Mesodermal cell (in vitro differentiated cells): ENCODE measurements around the gene RGPD3.
"Not testable (repeated sequence)": the region's sequence is repeated elsewhere in the genome, so short reads cannot be mapped to it uniquely, and the experiment has no call there.

Experiments used
- H3K27ac ChIP-seq: 2 replicates; pipeline ENCODE4 v1.7.0; 2013; ENCODE audit warnings: mild to moderate bottlenecking, low read depth, low read length, moderate library complexity; ENCODE audit not compliant: severe bottlenecking
- H3K36me3 ChIP-seq: 2 replicates; pipeline ENCODE4 v1.7.1; 2013; ENCODE audit warnings: mild to moderate bottlenecking, low read length, moderate library complexity; ENCODE audit not compliant: control insufficient read depth, insufficient read depth
- H3K4me1 ChIP-seq: one replicate; pipeline ENCODE4 v1.7.1; 2013; ENCODE audit warnings: mild to moderate bottlenecking, low read length; ENCODE audit not compliant: insufficient read depth, control insufficient read depth, poor library complexity, severe bottlenecking
- H3K4me3 ChIP-seq: 2 replicates; pipeline ENCODE4 v1.7.0; 2013; ENCODE audit warnings: low read length, control low read depth, mild to moderate bottlenecking; ENCODE audit not compliant: insufficient read depth, poor library complexity, severe bottlenecking; ENCODE audit errors: extremely low read depth
- H3K9me3 ChIP-seq: 2 replicates; pipeline ENCODE4 v1.7.1; 2013; ENCODE audit warnings: mild to moderate bottlenecking, low read length, moderate library complexity; ENCODE audit not compliant: control insufficient read depth
- WGBS, 2 experiments: methylation state at CpG; one replicate each; pipeline ENCODE4 v1.1.5; 2013; ENCODE audit warnings: missing lambda C conversion rate in 2 of 2; ENCODE audit not compliant: insufficient coverage in 2 of 2; 5-methylcytosine and 5-hydroxymethylcytosine counted together

Gene RGPD3

GRCh38 chr2:106369182-106369581, 99.0 kb downstream of the RGPD3 start:
- H3K27ac ChIP-seq, H3K9me3 ChIP-seq, H3K4me1 ChIP-seq, H3K4me3 ChIP-seq, H3K36me3 ChIP-seq: not testable (repeated sequence)
- 100% methylated on average over 1 of the region's 3 CpGs; no CpG with 5 or more reads in 1 of the 2 experiments for WGBS, 2 experiments

- no peaks in the 10 kb centered on the region for H3K4me1 ChIP-seq
- H3K27ac ChIP-seq: no peak overlapping the region
- 81 to 89% methylated on average over 6 of the region's 12 CpGs for WGBS, 2 experiments
- no peak overlapping the region for H3K4me3 ChIP-seq
- H3K9me3 ChIP-seq: no peaks in the 10 kb centered on the region
- no peaks in the 10 kb centered on the region for H3K36me3 ChIP-seq
Measured at GRCh38 chr2:106366204-106366885, 101.9 kb downstream of the RGPD3 start.

GRCh38 chr2:106363791-106364190, 104.4 kb downstream of the RGPD3 start:
- Histone ChIP-seq H3K4me1 (no peaks in the 10 kb centered on the region), H3K4me3 (no peak overlapping the region), H3K9me3 (no peaks in the 10 kb centered on the region), H3K27ac (no peak overlapping the region), H3K36me3 (no peaks in the 10 kb centered on the region)
- WGBS, 2 experiments: 100% methylated on average over 2 of the region's 2 CpGs; no CpG with 5 or more reads in 1 of the 2 experiments

- H3K4me1 ChIP-seq: no peaks in the 10 kb centered on the region
- no peak overlapping the region for H3K4me3 ChIP-seq
- H3K27ac ChIP-seq: no peak overlapping the region
- no peaks in the 10 kb centered on the region for H3K9me3 ChIP-seq
- H3K36me3 ChIP-seq: no peaks in the 10 kb centered on the region
- WGBS, 2 experiments: 0% methylated on average over 1 of the region's 1 CpG; no CpG with 5 or more reads in 1 of the 2 experiments
Measured at GRCh38 chr2:106362789-106363188, 105.4 kb downstream of the RGPD3 start.

GRCh38 chr2:106359512-106359911, 108.7 kb downstream of the RGPD3 start:
- no peak overlapping the region for H3K27ac ChIP-seq
- no peaks in the 10 kb centered on the region for H3K4me1 ChIP-seq
- H3K4me3 ChIP-seq: no peak overlapping the region
- no peaks in the 10 kb centered on the region for H3K9me3 ChIP-seq
- no peaks in the 10 kb centered on the region for H3K36me3 ChIP-seq
- WGBS, 2 experiments: 88 to 89% methylated on average over 2 to 6 of the region's 7 CpGs

- Histone ChIP-seq H3K27ac (no peak overlapping the region), H3K4me1 (no peaks in the 10 kb centered on the region), H3K4me3 (no peak overlapping the region), H3K9me3 (no peaks in the 10 kb centered on the region), H3K36me3 (no peaks in the 10 kb centered on the region)
- WGBS, 2 experiments: 70 to 89% methylated on average over 1 to 5 of the region's 6 CpGs
Measured at GRCh38 chr2:106358521-106358920, 109.7 kb downstream of the RGPD3 start.

- no peak overlapping the region for H3K27ac ChIP-seq
- 100% methylated on average over 1 to 3 of the region's 5 CpGs for WGBS, 2 experiments
- H3K36me3 ChIP-seq: no peaks in the 10 kb centered on the region
- no peaks in the 10 kb centered on the region for H3K9me3 ChIP-seq
- no peaks in the 10 kb centered on the region for H3K4me1 ChIP-seq
- H3K4me3 ChIP-seq: no peak overlapping the region
Measured at GRCh38 chr2:106358081-106358480, 110.1 kb downstream of the RGPD3 start.

- Histone ChIP-seq H3K27ac (no peak overlapping the region), H3K36me3 (no peaks in the 10 kb centered on the region), H3K4me3 (no peak overlapping the region), H3K9me3 (no peaks in the 10 kb centered on the region), H3K4me1 (no peaks in the 10 kb centered on the region)
- 100% methylated on average over 1 of the region's 2 CpGs; no CpG with 5 or more reads in 1 of the 2 experiments for WGBS, 2 experiments
Measured at GRCh38 chr2:106356291-106356690, 111.9 kb downstream of the RGPD3 start.

GRCh38 chr2:106353676-106354075, 114.5 kb downstream of the RGPD3 start:
- Histone ChIP-seq H3K36me3 (no peaks in the 10 kb centered on the region), H3K27ac (no peak overlapping the region), H3K4me1 (no peaks in the 10 kb centered on the region), H3K4me3 (no peak overlapping the region), H3K9me3 (no peaks in the 10 kb centered on the region)
- WGBS, 2 experiments: 96% methylated on average over 4 of the region's 5 CpGs; no CpG with 5 or more reads in 1 of the 2 experiments

GRCh38 chr2:106350980-106351379, 117.2 kb downstream of the RGPD3 start:
- no peaks in the 10 kb centered on the region for H3K36me3 ChIP-seq
- no peak overlapping the region for H3K27ac ChIP-seq
- H3K9me3 ChIP-seq: no peaks in the 10 kb centered on the region
- no peaks in the 10 kb centered on the region for H3K4me1 ChIP-seq
- WGBS, 2 experiments: no CpG with 5 or more reads among the region's 2 CpGs
- H3K4me3 ChIP-seq: no peak overlapping the region

- 94 to 97% methylated on average over 10 to 11 of the region's 12 CpGs for WGBS, 2 experiments
Measured at GRCh38 chr2:106344302-106344701, 123.9 kb downstream of the RGPD3 start.

More at GRCh38 chr2:106344302-106344701, 123.9 kb downstream of the RGPD3 start:
- no peaks in the 10 kb centered on the region for H3K36me3 ChIP-seq
- H3K9me3 ChIP-seq: no peaks in the 10 kb centered on the region
- no peaks in the 10 kb centered on the region for H3K4me1 ChIP-seq
- H3K27ac ChIP-seq: no peak overlapping the region
- H3K4me3 ChIP-seq: no peak overlapping the region
